ENCODE measurements around the gene AKR1C2. TPM values are rescaled to one million over a fixed set of nuclear protein-coding genes. Genes with fewer than 3 reads are reported as not detected.
"Not testable (repeated sequence)": the region's sequence is repeated elsewhere in the genome, so short reads cannot be mapped to it uniquely, and the experiment has no call there.

The AKR1C2 gene
- total RNA-seq, 1 donor from 2014 or later: 2.6 TPM

- DNase-seq (ENCODE audit: low spot score in 2 of 2, unreplicated experiment in 2 of 2): no peak
- Mint-ChIP-seq H3K9me3 (peaks cover 61% of the 10 kb centered on the region), H3K4me1 (no peaks in the 10 kb centered on the region), H3K27ac (no peak overlapping the region), H3K27me3 (ENCODE audit: low read depth) (no peaks in the 10 kb centered on the region), H3K4me3 (no peak overlapping the region), H3K36me3 (peaks cover 2% of the 10 kb centered on the region)
- TF ChIP-seq, protein P1, sequence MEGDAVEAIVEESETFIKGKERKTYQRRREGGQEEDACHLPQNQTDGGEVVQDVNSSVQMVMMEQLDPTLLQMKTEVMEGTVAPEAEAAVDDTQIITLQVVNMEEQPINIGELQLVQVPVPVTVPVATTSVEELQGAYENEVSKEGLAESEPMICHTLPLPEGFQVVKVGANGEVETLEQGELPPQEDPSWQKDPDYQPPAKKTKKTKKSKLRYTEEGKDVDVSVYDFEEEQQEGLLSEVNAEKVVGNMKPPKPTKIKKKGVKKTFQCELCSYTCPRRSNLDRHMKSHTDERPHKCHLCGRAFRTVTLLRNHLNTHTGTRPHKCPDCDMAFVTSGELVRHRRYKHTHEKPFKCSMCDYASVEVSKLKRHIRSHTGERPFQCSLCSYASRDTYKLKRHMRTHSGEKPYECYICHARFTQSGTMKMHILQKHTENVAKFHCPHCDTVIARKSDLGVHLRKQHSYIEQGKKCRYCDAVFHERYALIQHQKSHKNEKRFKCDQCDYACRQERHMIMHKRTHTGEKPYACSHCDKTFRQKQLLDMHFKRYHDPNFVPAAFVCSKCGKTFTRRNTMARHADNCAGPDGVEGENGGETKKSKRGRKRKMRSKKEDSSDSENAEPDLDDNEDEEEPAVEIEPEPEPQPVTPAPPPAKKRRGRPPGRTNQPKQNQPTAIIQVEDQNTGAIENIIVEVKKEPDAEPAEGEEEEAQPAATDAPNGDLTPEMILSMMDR (IDR thresholded peaks at IDR 0.05; ENCODE audit: unreplicated experiment): no peak
These were observed 27.3 kb upstream of the AKR1C2 start for GRCh38 chr10:5030989-5031388.

DNA sequence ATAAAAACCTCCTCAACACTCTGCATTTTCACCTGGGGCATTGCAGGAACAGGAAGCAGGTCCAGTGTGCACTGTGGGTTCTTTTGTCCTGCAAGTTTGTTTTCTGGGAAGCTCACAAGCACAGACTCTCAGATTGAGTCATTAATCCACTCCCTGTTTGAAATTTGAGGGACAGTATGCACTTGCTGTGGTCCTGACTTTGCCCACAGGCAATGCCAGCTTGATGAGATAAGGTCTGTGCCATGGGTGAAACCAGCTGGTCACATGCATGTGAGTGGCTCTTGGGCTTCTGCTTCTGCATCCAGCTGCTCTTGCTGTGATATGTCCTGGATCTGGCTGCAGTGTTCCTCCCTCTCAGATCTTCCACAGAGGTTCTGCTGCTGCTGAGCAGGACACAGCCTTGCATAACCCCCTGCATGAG is 21.8 kb upstream of the AKR1C2 start:
- H3K36me3 Mint-ChIP-seq; H3K27ac Mint-ChIP-seq; H3K4me3 Mint-ChIP-seq; H3K27me3 Mint-ChIP-seq (ENCODE audit: low read depth); H3K4me1 Mint-ChIP-seq; DNase-seq (ENCODE audit: low spot score in 2 of 2, unreplicated experiment in 2 of 2): not testable (repeated sequence)
- H3K9me3 Mint-ChIP-seq: peaks cover 43% of the 10 kb centered on the region

DNA sequence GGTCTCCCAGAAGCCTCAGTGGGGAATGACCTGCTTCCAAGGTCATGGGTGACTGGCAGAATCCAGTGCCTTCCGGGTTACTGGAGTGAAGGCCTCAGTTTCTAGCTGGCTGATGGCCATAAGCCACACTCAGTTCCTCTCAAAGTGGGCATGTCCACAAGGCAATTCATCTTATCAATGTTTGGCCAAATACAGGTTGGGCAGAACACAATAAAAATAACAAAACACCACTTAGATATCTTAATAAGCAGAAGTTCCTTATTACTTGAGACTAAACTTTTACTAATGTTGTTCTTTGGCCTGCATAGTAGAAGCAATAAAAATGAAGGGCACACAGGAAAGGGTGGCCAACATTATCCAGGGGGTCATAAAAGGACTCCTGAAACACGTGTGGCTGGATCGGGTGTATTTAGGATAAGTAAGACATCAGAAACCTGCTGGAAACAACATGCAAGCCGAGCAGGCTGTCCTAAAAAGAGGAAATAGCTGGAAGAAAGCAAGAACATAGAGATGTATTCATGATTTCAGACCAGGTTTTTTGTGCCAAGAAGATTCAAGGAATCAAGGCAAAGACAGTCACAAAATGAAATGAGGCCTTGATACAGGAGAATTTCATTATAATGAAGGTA is 19.6 kb upstream of the AKR1C2 start:
- Mint-ChIP-seq H3K27ac (no peak overlapping the region), H3K9me3 (peaks cover 29% of the 10 kb centered on the region)

GRCh38 chr10:5021624-5022290 is 18.1 kb upstream of the AKR1C2 start:
- H3K4me1 Mint-ChIP-seq; H3K27ac Mint-ChIP-seq; DNase-seq (ENCODE audit: low spot score in 2 of 2, unreplicated experiment in 2 of 2); H3K27me3 Mint-ChIP-seq (ENCODE audit: low read depth); H3K36me3 Mint-ChIP-seq; H3K4me3 Mint-ChIP-seq: not testable (repeated sequence)
- H3K9me3 Mint-ChIP-seq: peaks cover 30% of the 10 kb centered on the region

More for the DNA sequence above, 19.6 kb upstream of the AKR1C2 start:
- no peak for DNase-seq (ENCODE audit: low spot score in 2 of 2, unreplicated experiment in 2 of 2)
- Mint-ChIP-seq H3K36me3 (no peaks in the 10 kb centered on the region), H3K4me3 (no peak overlapping the region), H3K4me1 (no peaks in the 10 kb centered on the region), H3K27me3 (ENCODE audit: low read depth) (no peaks in the 10 kb centered on the region)
- TF ChIP-seq, protein P1 (IDR thresholded peaks at IDR 0.05; ENCODE audit: unreplicated experiment): no peak

- not testable (repeated sequence) for H3K27ac Mint-ChIP-seq; H3K4me3 Mint-ChIP-seq; DNase-seq (ENCODE audit: low spot score in 2 of 2, unreplicated experiment in 2 of 2); H3K4me1 Mint-ChIP-seq; H3K36me3 Mint-ChIP-seq; H3K27me3 Mint-ChIP-seq (ENCODE audit: low read depth)
- H3K9me3 Mint-ChIP-seq: peaks cover 24% of the 10 kb centered on the region
These were observed 16.3 kb upstream of the AKR1C2 start for GRCh38 chr10:5019770-5020612.

DNA sequence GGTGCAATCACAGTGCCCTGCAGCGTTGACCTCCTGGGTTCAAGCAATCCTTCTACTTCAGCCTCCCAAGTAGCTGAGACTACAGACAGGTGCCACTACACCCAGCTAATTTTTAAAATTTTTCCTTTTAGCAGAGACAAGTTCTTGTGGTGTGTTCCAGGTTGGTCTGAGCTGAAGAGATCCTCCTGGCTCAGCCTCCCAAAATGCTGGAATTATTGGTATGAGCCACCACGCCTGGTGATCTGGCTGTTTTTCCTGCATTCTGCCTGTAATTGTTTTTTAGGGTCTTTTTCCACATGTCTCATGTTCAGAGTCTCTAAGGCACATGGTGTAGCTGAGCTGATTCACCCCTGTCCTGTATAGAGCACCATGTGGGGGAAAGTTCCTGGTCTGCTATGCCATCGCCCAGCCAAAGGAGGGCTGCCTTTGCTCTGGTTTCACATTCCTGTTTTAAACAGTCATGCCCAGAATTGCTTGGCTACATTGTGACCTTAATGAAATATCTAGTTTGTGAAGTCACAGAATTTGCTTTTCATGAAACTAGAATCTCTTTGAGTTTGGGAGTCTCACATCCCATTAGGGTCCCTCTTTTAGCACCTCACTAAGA is 15.1 kb upstream of the AKR1C2 start:
- not testable (repeated sequence) for H3K36me3 Mint-ChIP-seq; H3K4me1 Mint-ChIP-seq; DNase-seq (ENCODE audit: low spot score in 2 of 2, unreplicated experiment in 2 of 2); H3K27me3 Mint-ChIP-seq (ENCODE audit: low read depth); H3K27ac Mint-ChIP-seq; H3K4me3 Mint-ChIP-seq
- H3K9me3 Mint-ChIP-seq: peaks cover 16% of the 10 kb centered on the region

DNA sequence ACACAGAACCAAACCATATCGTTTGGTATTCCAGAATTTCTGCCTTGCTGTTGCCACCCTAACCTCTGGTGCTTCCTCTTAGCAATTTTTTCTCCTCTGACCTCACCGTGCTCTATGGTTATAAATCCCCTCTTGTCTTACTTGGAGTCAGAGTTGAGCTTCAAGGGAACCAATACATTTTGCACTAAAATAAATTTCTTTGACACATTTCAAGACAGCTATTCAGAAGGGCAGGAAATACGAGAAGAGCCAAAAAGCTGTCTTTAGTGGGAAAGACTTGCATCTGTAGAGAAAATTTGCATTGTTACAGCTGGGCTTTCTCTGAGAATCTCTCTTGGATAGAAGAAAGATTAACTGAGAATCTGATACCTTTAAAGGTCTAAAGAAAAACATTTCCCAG is 14.5 kb upstream of the AKR1C2 start:
- TF ChIP-seq, protein P1 (IDR thresholded peaks at IDR 0.05; ENCODE audit: unreplicated experiment): no peak
- H3K4me1 Mint-ChIP-seq: peaks cover 4% of the 10 kb centered on the region
- peaks cover 17% of the 10 kb centered on the region for H3K9me3 Mint-ChIP-seq
- H3K4me3 Mint-ChIP-seq: no peak overlapping the region
- no peak for DNase-seq (ENCODE audit: low spot score in 2 of 2, unreplicated experiment in 2 of 2)
- H3K36me3 Mint-ChIP-seq: no peaks in the 10 kb centered on the region
- no peaks in the 10 kb centered on the region for H3K27me3 Mint-ChIP-seq (ENCODE audit: low read depth)
- no peak overlapping the region for H3K27ac Mint-ChIP-seq
